Skeletal muscle tissue (tissue), 4 donors: ENCODE measurements around the gene UNC13C. TPM values are rescaled to one million over a fixed set of nuclear protein-coding genes. Genes with fewer than 3 reads are reported as not detected.

Experiments used
- H3K27ac ChIP-seq: one replicate; pipeline ENCODE4 v1.7.0; 2013; ENCODE audit warnings: mild to moderate bottlenecking, low read depth, low read length, inconsistent platforms
- H3K27me3 ChIP-seq, 3 donors: one replicate each; pipeline ENCODE4 v1.7.0; 2013; ENCODE audit warnings: low read length in 3 of 3; ENCODE audit not compliant: control insufficient read depth in 3 of 3, insufficient read depth in 3 of 3
- H3K36me3 ChIP-seq, 3 donors: one replicate each; pipeline ENCODE4 v1.7.0; 2013; ENCODE audit warnings: low read length in 3 of 3; ENCODE audit not compliant: control insufficient read depth in 3 of 3, insufficient read depth in 3 of 3
- H3K4me1 ChIP-seq, 3 donors: one replicate each; pipeline ENCODE4 v1.7.0; 2013; ENCODE audit warnings: low read length in 3 of 3, mild to moderate bottlenecking in 3 of 3; ENCODE audit not compliant: control insufficient read depth in 3 of 3, insufficient read depth in 3 of 3
- H3K4me3 ChIP-seq, 3 donors: one replicate each; pipeline ENCODE4 v1.7.0; 2013; ENCODE audit warnings: low read length in 3 of 3
- H3K9ac ChIP-seq, 3 donors: one replicate each; pipeline ENCODE4 v1.7.0; 2013; ENCODE audit warnings: low read length in 3 of 3, mild to moderate bottlenecking in 3 of 3, moderate library complexity in 2 of 3, low read depth in 1 of 3
- H3K9me3 ChIP-seq, 3 donors: one replicate each; pipeline ENCODE4 v1.7.0; 2013; ENCODE audit warnings: low read length in 3 of 3; ENCODE audit not compliant: control insufficient read depth in 3 of 3
- total RNA-seq: library from RNA; depleted of rRNA; stranded (reverse); fragments of >200 nt; gene quantifications from one replicate; pipeline ENCODE4 v1.2.3, GENCODE V29; 2014
- donor health status: Osteomylitis.

Gene UNC13C
- total RNA-seq, 1 donor from 2014 or later, result 3.1 TPM

- Histone ChIP-seq H3K4me1 (no peaks in the 10 kb centered on the region), H3K27me3 (no peaks in the 10 kb centered on the region), H3K9me3 (peaks cover 0 to 2% (median 0%) of the 10 kb centered on the region in 3 donors), H3K4me3 (no peak overlapping the region), H3K9ac (no peak overlapping the region), H3K27ac (no peak overlapping the region), H3K36me3 (no peaks in the 10 kb centered on the region)
Measured at GRCh38 chr15:54305138-54305537, 326.9 kb downstream of the UNC13C start.

GRCh38 chr15:54307252-54307902, 329.1 kb downstream of the UNC13C start:
- H3K27me3 ChIP-seq, result no peaks in the 10 kb centered on the region
- H3K36me3 ChIP-seq, result no peaks in the 10 kb centered on the region
- H3K27ac ChIP-seq, result no peak overlapping the region
- no peak overlapping the region for H3K9ac ChIP-seq
- no peak overlapping the region for H3K4me3 ChIP-seq
- H3K9me3 ChIP-seq, result peaks cover 0 to 2% (median 0%) of the 10 kb centered on the region in 3 donors
- no peaks in the 10 kb centered on the region for H3K4me1 ChIP-seq

- Histone ChIP-seq H3K36me3 (no peaks in the 10 kb centered on the region), H3K9me3 (peaks cover 0 to 2% (median 0%) of the 10 kb centered on the region in 3 donors), H3K27me3 (no peaks in the 10 kb centered on the region), H3K4me1 (no peaks in the 10 kb centered on the region), H3K27ac (no peak overlapping the region), H3K9ac (no peak overlapping the region), H3K4me3 (no peak overlapping the region)
Measured at GRCh38 chr15:54307926-54308325, 329.7 kb downstream of the UNC13C start.

GRCh38 chr15:54312528-54312927, 334.3 kb downstream of the UNC13C start:
- H3K9ac ChIP-seq, result no peak overlapping the region
- no peak overlapping the region for H3K27ac ChIP-seq
- no peaks in the 10 kb centered on the region for H3K27me3 ChIP-seq
- no peaks in the 10 kb centered on the region for H3K36me3 ChIP-seq
- peaks cover 0 to 2% (median 0%) of the 10 kb centered on the region in 3 donors for H3K9me3 ChIP-seq
- no peak overlapping the region for H3K4me3 ChIP-seq
- no peaks in the 10 kb centered on the region for H3K4me1 ChIP-seq

- Histone ChIP-seq H3K27me3 (no peaks in the 10 kb centered on the region), H3K27ac (no peak overlapping the region), H3K36me3 (no peaks in the 10 kb centered on the region), H3K9ac (no peak overlapping the region), H3K9me3 (no peaks in the 10 kb centered on the region), H3K4me3 (no peak overlapping the region), H3K4me1 (no peaks in the 10 kb centered on the region)
Measured at GRCh38 chr15:54321426-54321825, 343.2 kb downstream of the UNC13C start.

- Histone ChIP-seq H3K36me3 (no peaks in the 10 kb centered on the region), H3K4me3 (no peak overlapping the region)
Measured at GRCh38 chr15:54322341-54322740, 344.1 kb downstream of the UNC13C start.

GRCh38 chr15:54345301-54345700, 367.1 kb downstream of the UNC13C start:
- H3K4me3 ChIP-seq, result no peak overlapping the region
- H3K27me3 ChIP-seq, result no peaks in the 10 kb centered on the region
- H3K36me3 ChIP-seq, result no peaks in the 10 kb centered on the region
- H3K9me3 ChIP-seq, result peaks cover 0 to 3% (median 0%) of the 10 kb centered on the region in 3 donors
- H3K4me1 ChIP-seq, result no peaks in the 10 kb centered on the region
- H3K27ac ChIP-seq, result no peak overlapping the region
- H3K9ac ChIP-seq, result no peak overlapping the region

More at GRCh38 chr15:54322341-54322740, 344.1 kb downstream of the UNC13C start:
- Histone ChIP-seq H3K4me1 (no peaks in the 10 kb centered on the region), H3K27ac (no peak overlapping the region), H3K27me3 (no peaks in the 10 kb centered on the region), H3K9me3 (no peaks in the 10 kb centered on the region), H3K9ac (no peak overlapping the region)

GRCh38 chr15:54345827-54346226, 367.6 kb downstream of the UNC13C start:
- no peaks in the 10 kb centered on the region for H3K36me3 ChIP-seq
- no peak overlapping the region for H3K4me3 ChIP-seq
- H3K27ac ChIP-seq, result no peak overlapping the region
- H3K27me3 ChIP-seq, result no peaks in the 10 kb centered on the region
- H3K4me1 ChIP-seq, result no peaks in the 10 kb centered on the region
- H3K9me3 ChIP-seq, result peaks cover 0 to 3% (median 0%) of the 10 kb centered on the region in 3 donors
- H3K9ac ChIP-seq, result no peak overlapping the region

- Histone ChIP-seq H3K36me3 (no peaks in the 10 kb centered on the region), H3K4me1 (no peaks in the 10 kb centered on the region), H3K4me3 (no peak overlapping the region), H3K27ac (no peak overlapping the region), H3K9me3 (no peaks in the 10 kb centered on the region), H3K9ac (no peak overlapping the region), H3K27me3 (no peaks in the 10 kb centered on the region)
Measured at GRCh38 chr15:54347082-54347827, 369.0 kb downstream of the UNC13C start.

GRCh38 chr15:54353726-54354125, 375.5 kb downstream of the UNC13C start:
- Histone ChIP-seq H3K4me3 (no peak overlapping the region), H3K27me3 (no peaks in the 10 kb centered on the region), H3K9ac (no peak overlapping the region), H3K36me3 (no peaks in the 10 kb centered on the region), H3K4me1 (no peaks in the 10 kb centered on the region), H3K9me3 (peaks cover 0 to 3% (median 0%) of the 10 kb centered on the region in 3 donors), H3K27ac (no peak overlapping the region)
